Measurements from ENCODE around the gene GCGR. TPM values are rescaled to one million over a fixed set of nuclear protein-coding genes. Genes with fewer than 3 reads are reported as not detected.

GCGR gene
- total RNA-seq, 1 donor from 2014 or later: 0.26 TPM

DNA sequence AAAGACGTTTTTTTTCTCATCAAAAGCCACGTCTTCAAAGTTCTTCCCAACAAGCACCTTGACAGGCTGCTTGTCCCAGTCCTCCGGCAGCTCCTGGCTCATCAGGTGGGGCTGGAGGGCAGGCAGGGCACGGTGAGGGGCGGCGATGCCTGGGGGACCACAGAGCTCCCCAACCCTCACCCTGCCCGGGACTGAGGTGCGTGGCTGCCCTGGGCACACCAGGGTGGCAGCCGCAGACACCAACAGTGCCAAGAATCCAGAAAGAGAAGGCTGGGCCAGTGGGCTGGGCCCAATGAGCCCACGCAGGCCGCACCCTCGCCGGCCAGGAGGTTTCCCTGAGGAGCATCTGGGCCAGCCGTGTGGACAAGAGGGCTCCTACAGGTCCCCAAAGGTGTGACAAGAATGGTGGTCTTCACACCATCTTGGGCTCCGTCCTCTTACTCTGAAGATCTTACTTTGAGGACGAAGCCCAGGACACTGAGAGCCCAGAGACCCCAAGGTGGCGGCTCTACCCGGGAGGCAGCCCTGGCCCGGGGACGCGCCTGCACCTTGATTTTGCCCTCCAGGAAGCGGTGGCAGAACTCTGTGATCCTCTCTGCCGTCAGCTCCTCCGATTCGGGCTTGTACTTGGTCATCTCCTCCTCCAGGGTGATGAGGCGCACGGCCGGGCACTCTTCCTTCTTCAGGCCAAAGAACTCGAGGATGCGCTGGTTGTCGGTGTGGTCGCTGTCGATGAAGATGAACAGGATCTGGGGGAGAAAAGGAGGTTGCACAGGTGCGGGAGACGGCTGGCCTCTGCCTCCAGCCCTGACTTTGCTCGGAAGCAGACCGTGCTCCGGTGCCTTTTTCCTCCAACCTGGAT lies 42.2 kb downstream of the GCGR start:
- peak; percentile 88 for DNase-seq (ENCODE audit: low spot score)

DNA sequence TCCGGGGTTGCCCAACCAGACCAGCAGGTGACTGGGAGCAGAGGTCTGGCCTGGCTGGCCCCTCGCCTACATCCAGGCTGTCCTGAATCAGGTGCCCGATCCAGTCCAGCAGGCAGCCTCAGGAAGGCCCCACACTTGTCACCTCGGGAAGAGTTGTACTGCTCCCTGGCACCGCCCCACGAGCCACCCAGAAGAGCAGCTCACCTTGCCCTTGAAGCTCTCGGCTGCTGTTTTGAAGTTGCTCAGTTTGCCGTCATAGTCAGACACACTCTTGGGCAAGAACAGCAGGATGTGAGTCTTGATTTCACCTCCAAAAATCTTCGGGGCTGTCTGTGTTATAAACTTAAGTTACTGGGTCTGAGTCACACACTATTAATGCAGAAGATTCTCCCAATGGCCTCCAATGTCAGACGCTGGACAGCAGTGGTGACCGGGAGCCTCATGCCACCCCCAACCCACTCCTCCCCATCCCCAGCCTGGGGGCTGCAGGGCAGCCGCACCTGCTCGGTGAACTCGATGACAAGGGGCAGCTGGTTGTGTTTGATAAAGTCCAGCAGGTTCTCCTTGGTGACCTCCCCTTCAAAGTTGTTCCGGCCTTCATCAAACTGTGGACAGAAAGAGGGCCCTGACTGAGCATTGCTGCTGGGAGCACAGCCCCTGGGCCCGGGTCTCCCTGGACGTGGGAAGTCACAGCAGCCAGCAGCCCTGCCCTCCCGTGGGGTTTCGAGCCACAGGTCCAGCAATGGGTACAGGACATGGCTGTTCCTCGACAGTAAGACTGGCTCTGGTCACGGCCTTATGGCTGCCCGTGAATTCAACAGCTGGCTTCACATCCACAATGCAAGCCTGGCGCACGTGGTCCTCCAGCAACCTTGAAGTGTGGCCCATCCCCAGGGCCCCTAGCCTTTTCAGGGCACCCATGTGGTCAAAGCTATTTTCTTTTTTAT lies 43.1 kb downstream of the GCGR start:
- no peak for DNase-seq (ENCODE audit: low spot score)

DNA sequence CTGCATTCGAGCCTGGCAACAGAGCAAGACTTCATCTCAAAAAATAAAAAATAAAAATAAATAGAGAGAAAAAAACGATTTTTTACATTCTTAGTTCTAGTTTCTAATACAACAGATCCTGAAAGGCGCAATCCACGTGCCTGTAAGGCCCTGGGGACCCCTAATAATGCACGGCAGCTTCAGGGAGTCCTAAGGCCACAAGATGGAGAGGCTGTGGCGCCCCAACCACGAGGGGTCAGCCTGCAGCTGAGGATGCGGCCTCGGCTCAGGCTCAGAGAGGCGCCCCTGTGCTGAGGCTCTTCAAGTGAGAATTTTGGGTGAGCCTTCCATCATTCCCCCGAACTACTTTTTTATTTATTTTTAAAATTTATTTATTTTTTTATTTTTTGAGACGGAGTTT lies 45.5 kb downstream of the GCGR start:
- DNase-seq (ENCODE audit: low spot score): no peak

DNA sequence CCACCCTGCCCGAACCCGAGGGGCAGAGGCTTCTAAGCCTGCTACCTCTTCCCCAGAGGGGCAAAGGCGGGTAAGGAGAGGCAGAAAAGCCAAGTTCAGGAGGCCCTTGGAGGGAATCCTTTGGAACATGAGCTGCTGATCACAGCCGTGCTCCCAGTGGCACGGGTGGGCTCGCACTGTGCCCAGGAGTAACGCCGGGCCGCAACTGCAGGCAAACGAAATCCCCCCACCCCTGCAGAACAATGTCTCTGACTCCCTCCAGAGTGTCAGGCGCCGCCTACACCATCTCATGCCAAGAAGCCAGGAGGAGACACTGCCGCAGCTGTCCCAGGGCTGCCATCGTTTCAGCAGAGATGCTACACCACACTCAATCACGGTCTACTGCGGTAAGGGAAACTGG lies 47.5 kb downstream of the GCGR start:
- DNase-seq (ENCODE audit: low spot score): no peak

DNA sequence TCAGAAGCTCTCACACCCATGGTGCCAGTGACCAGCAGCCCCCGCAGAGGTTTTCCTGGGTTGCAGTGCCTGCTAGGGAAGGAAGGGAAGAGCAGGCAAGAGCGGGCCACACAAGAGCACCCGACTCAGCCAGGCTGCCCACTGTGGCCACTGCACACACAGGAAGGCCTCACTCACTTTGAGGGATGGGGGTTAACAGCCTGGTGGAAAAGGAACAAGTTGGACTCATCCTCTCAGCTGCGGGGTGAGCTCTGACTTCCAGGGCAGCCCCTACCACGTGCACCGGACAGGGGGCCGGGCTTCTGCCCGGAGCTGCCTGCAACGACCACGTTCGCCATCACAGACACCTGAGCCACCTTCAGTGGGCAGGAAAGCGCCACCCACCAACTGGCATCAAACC lies 48.3 kb downstream of the GCGR start:
- DNase-seq (ENCODE audit: low spot score): no peak

DNA sequence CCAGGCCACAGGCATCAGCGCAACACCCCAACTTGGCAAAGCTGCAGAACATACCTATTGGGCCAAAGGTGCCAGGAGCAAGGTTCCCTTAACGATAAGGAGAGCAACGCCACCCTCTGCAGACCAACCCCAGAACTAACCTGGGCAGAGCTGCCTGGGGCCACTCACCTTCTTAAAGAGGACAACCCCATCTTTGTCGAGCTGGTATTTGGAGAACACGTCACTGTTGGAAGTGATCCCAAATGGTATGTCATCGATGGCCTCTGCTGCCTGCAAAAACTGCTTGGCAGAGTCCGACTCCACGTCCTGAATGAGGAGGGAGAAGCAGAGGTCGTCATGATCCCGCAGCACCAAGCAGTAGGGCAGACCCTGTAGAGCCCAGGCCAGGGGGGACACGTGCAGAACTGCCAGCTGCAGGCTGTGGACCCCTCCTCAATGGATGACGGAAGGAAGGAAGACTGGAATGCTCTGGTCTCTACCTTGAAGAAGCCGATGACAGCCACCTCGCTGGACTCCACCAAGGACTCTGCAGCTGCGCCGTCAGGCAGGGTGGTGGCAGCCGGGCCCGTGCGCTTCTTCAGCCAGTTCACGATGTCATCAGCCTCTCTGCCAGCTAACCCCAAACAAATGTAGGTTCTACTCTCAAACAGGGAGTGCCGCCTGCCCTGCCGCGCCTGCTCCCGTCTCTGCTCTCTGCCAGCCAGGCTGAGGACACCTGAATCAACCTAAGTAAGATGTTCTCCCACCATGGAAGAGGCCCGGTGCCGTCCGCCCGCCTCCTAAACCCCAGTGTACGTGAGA lies 51.2 kb downstream of the GCGR start:
- DNase-seq (ENCODE audit: low spot score): no peak

DNA sequence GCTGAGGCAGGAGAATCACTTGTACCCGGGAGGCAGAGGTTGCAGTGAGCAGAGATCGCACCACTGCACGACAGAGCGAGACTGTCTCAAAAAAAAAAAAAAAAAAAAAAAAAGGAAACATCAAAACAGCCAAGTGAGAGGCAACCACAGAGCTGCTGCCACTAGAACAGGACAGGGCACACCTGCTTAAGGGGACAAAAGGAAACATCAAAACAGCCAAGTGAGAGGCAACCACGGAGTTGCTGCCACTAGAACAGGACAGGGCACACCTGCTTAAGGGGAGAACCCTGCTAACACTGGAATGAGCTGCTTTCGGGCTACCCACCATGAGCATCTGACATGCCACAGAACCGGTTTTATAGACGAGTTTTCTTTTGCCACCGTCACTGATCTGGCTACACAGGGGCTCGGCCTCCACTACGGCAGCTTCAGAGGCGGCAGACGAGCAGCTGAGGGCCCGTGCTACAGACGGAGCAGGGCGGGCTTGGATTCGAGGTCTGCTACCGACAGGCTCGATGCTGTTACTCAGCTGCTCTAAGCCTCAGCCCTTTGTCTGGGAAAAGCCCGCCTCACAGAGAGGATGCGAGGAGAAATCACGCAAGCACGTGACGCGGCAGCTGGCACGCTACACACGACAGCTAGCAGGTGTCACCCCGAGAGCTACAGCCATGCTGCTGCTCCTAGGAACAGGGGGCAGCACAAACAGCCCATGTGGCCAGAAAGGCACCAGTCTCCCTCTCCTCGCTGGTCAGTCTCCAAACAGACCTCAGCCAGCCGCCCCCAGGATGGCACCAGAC lies 54.4 kb downstream of the GCGR start:
- no peak for DNase-seq (ENCODE audit: low spot score)

DNA sequence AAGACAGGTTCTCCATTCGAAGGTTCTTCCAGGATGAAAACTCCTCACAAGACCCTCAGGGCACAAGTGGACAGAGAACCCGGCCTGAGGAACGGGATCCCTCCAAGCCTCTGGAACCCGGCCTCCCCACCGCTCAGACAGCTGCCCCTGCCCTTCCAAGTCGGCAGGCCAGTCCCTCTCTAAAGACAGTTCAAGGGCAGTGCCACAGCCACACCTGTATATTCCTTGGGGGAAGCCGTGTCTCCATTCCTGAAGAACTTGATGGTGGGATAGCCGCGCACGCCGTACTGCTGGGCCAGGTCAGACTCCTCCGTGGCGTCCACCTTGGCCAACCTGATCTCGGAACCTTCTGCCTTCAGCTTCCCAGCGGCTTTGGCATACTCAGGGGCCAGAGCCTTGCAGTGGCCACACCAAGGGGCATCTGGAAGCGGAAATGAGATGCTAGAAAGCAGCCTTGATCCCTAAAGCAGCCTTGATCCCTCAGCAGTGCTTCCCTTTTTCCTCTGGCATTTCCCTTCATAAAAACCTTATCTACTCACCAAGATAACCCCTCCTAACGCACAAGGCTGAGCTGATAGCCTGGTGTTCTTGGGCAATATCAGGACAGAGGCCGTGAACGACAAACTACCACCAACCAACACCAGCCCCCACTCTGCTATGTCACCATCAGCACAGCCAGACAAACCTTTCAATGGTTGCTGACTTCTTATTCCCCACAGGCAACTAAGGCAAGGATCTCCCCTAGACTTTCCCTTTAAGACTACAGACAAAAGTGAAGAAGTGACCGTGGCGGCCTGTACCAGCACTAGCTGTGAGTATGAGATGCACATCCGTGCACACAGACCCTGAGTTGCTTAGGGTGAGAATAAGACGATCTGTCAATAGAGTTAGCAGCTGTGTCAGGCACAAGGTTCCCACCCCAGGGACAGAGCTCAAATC lies 55.3 kb downstream of the GCGR start:
- DNase-seq (ENCODE audit: low spot score): no peak

DNA sequence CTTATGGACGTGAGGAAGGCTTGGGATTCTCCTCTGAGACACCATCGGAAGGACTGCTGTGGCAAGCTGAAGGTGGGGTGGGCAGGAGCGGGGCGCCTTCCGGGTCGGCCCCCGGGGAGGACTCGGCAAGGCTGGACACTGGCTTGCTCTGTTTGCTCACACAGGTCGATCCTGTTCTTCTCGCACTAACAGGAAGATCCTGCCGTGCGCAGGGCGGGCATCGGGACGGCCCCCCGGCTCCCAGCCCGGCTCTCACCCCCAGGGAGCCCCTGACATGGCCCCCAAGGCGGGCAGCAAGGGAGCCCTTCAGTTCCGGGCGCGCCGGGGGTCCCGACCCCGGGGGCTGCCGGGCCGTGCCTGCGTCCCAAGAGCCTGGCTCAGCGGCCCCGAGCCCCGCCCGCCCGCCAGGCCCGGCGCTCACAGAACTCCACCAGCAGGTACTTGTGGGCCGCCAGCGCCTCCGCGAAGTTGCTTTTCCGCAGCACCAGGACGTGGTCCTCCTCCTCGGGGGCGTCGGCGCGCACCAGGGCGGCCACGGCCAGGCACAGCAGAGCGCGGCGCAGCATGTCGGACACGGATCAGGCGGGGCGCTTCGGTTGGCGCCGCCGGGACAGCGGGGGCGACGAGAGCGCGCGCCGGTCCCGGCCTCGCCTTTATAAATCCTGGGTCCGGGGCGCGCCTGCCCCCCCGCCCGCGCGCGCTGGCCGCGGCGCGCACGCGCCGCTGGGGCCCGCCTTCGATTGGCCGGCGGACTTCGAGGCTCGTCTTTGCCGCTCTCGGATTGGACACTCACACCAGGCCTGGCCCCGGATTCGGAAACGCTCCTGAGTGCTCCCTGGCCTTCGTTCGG lies 56.2 kb downstream of the GCGR start, which contains the start of gene P4HB:
Gene P4HB (minus strand): TSS at position 630 of the 850 bp plus-strand sequence. CDS start 64 bp downstream, at position 566.
- DNase-seq (ENCODE audit: low spot score): peak; percentile 99

DNA sequence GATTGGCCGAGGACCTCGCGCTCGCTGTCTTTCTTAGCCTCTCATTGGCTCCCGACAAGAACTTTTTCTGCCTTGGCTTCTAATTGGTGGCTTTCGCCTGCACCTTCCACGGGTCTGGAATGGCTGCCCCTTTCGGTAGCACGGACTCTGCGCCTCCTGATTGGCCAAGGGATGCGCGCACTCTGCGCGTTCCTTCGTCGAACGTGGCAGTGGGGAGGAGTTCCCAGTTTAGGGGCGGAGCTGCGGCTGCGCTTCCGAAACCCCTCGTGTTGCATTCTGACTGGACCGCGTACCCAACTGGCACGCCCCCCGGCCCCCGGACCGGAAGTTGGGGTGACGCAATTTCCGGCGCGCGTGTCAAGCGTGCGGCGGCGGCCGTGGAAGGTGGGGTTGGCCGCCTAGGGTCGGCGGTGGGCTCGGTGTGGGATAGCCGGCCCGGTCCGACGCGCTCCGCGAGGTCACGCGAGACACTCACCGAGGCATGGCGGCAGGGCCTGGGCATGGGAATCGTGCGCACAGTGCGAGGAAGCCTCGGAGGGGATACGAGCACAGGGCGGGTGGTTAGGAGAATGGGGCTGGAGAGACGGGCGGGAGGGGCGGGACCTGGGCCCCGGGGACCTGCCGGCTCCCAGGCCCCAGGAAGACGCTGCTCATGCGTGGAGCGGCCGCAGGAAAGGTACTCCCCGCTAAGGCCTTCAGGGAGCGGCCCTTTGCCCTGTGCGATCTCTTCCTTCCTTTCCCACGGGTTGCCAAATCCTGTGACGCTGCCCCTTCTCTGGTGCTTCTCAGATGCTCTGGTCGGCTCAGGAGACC lies 57.0 kb downstream of the GCGR start:
- peak; percentile 100 for DNase-seq (ENCODE audit: low spot score)

DNA sequence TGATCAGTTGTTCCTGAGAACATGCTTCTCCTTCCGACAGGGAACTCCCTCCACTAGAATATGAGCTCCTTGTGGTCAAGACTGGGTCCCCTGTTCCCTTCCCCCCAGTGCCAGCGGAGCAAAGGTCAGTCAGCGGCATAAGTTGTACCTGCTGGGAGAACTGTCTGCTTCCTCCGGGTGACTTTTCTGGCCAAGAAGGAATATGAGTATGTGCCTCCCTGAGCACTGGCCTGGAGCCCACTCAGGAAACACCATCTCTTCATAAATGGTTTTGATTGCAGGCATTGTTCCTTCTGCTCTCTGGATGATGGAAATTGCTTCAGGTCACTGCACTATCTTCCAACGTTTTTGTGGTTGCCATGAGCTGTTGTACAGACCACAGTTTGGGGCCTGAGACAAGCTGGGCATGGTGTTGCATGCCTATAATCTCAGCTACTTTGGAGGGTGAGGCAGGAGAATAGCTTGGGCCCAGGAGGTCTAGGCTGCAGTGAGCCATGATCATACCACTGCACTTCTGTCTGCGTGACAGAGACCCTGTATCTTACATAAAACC lies 59.2 kb downstream of the GCGR start:
- DNase-seq (ENCODE audit: low spot score): no peak

Other genes starting within 250 kb of the GCGR start
- 129 TPM for gene NPLOC4, start 167.0 kb upstream of the GCGR start, total RNA-seq
- 0.29 TPM for gene TSPAN10, start 167.0 kb upstream of the GCGR start, total RNA-seq
- 1.3 TPM for gene PDE6G, start 147.6 kb upstream of the GCGR start, total RNA-seq
- 27.5 TPM for gene OXLD1, start 137.5 kb upstream of the GCGR start, total RNA-seq
- gene CCDC137, start 137.4 kb upstream of the GCGR start, total RNA-seq: 11.9 TPM
- 25.0 TPM for gene ARL16, start 120.4 kb upstream of the GCGR start, total RNA-seq
- 109 TPM for gene HGS, start 120.1 kb upstream of the GCGR start, total RNA-seq
- 60.7 TPM for gene MRPL12, start 100.8 kb upstream of the GCGR start, total RNA-seq
- gene SLC25A10, start 91.9 kb upstream of the GCGR start, total RNA-seq: 17.0 TPM
- gene MCRIP1, start 29.1 kb downstream of the GCGR start, total RNA-seq: 63.2 TPM
- not detected for gene PPP1R27, start 30.9 kb downstream of the GCGR start, total RNA-seq
- 575 TPM for gene P4HB, start 56.4 kb downstream of the GCGR start, total RNA-seq
- 521 TPM for gene ARHGDIA, start 67.2 kb downstream of the GCGR start, total RNA-seq
- 46.2 TPM for gene ALYREF, start 87.4 kb downstream of the GCGR start, total RNA-seq
- gene ANAPC11, start 87.6 kb downstream of the GCGR start, total RNA-seq: 102 TPM
- gene NPB, start 98.1 kb downstream of the GCGR start, total RNA-seq: not detected
- 33.9 TPM for gene PCYT2, start 107.2 kb downstream of the GCGR start, total RNA-seq
- gene SIRT7, start 114.0 kb downstream of the GCGR start, total RNA-seq: 16.9 TPM
- 29.7 TPM for gene MAFG, start 123.6 kb downstream of the GCGR start, total RNA-seq
- 9.5 TPM for gene PYCR1, start 133.2 kb downstream of the GCGR start, total RNA-seq
- gene MYADML2, start 143.1 kb downstream of the GCGR start, total RNA-seq: not detected
- gene NOTUM, start 157.0 kb downstream of the GCGR start, total RNA-seq: not detected
- gene ASPSCR1, start 173.5 kb downstream of the GCGR start, total RNA-seq: 31.5 TPM
- gene CENPX, start 218.7 kb downstream of the GCGR start, total RNA-seq: 47.0 TPM
- 7.0 TPM for gene LRRC45, start 219.2 kb downstream of the GCGR start, total RNA-seq
- 15.5 TPM for gene RAC3, start 227.5 kb downstream of the GCGR start, total RNA-seq
- gene DCXR, start 233.5 kb downstream of the GCGR start, total RNA-seq: 157 TPM
- gene RFNG, start 247.7 kb downstream of the GCGR start, total RNA-seq: 46.1 TPM
- 85.8 TPM for gene GPS1, start 247.7 kb downstream of the GCGR start, total RNA-seq